Hepatocyte (in vitro differentiated cells): ENCODE results near the gene PTPN13.

Source experiments
- CTCF ChIP-seq: fragments of 200-600 bp; sonication (generic); IDR thresholded peaks from 2 replicates; pipeline ENCODE4 v1.5.1; 2016; ENCODE audit warnings: antibody characterized with exemption, mild to moderate bottlenecking; ENCODE audit not compliant: poor library complexity
- EZH2 ChIP-seq: fragments of 200-600 bp; sonication (generic); IDR thresholded peaks from 2 replicates; pipeline ENCODE4 v1.6.1; 2016; ENCODE audit warnings: antibody characterized with exemption, mild to moderate bottlenecking, borderline replicate concordance

- TF ChIP-seq CTCF (no peak), EZH2 (no peak)
Measured at GRCh38 chr4:86749121-86749520, 155.0 kb downstream of the PTPN13 start.
